Measurements from ENCODE around the gene CTRB1. TPM values are rescaled to one million over a fixed set of nuclear protein-coding genes. Genes with fewer than 3 reads are reported as not detected.

The CTRB1 gene
- total RNA-seq, 4 donors from 2014 or later, result not detected

DNA sequence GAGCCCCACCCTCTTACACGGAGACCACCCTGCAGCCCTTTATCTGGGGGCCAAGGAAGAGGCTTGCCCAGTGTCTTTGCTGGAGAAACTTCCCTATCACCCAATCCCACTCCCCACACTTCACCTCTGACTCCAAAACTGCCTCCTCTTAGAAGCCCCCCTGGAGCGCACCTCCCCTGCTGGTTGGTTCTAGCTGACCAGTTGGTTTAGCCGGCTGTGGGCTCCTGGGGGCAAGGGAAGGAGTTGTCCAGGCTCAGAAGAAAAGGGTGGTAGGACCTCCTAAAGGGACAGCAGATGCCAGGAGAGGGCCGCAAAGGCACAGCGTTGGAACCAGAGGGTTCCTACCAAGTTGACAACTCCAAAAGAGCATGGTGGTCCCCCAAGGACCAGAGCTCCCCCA lies 30.7 kb downstream of the CTRB1 start:
- Histone ChIP-seq H3K4me1 (peaks cover 16 to 97% (median 84%) of the 10 kb centered on the region in 3 donors), H3K27me3 (no peaks in the 10 kb centered on the region), H3K36me3 (no peaks in the 10 kb centered on the region), H3K27ac (peak overlapping the region in 3 of 4 donors; percentile 92 to 97 (median 95)), H3K4me3 (peak overlapping the region in 1 of 2 donors; percentile 90), H3K9me3 (no peaks in the 10 kb centered on the region)
- TF ChIP-seq POLR2AphosphoS5 (IDR thresholded peaks at IDR 0.05), result no peak
- TF ChIP-seq, protein P1, sequence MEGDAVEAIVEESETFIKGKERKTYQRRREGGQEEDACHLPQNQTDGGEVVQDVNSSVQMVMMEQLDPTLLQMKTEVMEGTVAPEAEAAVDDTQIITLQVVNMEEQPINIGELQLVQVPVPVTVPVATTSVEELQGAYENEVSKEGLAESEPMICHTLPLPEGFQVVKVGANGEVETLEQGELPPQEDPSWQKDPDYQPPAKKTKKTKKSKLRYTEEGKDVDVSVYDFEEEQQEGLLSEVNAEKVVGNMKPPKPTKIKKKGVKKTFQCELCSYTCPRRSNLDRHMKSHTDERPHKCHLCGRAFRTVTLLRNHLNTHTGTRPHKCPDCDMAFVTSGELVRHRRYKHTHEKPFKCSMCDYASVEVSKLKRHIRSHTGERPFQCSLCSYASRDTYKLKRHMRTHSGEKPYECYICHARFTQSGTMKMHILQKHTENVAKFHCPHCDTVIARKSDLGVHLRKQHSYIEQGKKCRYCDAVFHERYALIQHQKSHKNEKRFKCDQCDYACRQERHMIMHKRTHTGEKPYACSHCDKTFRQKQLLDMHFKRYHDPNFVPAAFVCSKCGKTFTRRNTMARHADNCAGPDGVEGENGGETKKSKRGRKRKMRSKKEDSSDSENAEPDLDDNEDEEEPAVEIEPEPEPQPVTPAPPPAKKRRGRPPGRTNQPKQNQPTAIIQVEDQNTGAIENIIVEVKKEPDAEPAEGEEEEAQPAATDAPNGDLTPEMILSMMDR (IDR thresholded peaks at IDR 0.05), result no peak
- no peak for TF ChIP-seq EP300 (IDR thresholded peaks at IDR 0.05)
- TF ChIP-seq POLR2A (IDR thresholded peaks at IDR 0.05), result no peak
- WGBS, 2 donors (ENCODE audit: low coverage in 1 of 2), result 61% methylated on average over 4 of the region's 5 CpGs; no CpG with 5 or more reads in 1 of the 2 donors
- no peak for ATAC-seq

DNA sequence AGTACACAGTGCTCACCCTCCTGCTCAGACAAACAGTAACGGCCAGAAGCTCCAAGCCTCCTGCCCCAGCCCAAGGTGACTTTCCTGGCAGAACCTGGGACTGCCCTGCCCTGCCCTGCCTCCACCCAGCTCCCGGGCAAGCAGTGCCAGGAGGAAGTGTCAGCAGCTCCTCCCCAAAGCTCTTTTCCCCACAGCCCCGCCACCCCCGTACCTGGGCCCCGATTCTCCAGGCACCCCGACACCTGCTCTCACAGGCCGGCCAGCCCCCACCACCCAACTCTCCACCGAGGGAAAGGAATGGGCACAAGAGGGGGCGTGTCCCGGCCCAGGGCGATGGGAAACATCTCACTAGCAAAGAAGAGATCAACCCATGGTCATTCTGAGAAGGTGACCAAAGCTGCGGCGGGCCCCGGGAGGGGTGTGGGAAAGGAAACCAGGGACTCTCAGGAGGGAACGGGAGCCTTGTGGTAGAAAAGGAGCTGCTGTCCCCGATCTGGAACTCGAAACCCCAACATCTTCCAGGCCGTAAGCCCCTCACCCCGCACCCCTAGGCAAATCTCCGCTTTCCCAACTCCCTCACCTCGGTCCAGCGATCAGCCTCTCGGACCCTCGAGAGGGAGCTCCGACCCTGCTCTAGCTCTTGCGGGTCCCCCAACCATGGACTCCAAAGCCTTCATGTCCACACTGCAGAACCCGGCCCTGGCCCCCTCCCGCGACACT lies 31.5 kb downstream of the CTRB1 start:
- H3K36me3 ChIP-seq, result no peaks in the 10 kb centered on the region
- peaks cover 10 to 97% (median 84%) of the 10 kb centered on the region in 3 donors for H3K4me1 ChIP-seq
- TF ChIP-seq, protein P1 (IDR thresholded peaks at IDR 0.05), result no peak
- TF ChIP-seq POLR2A (IDR thresholded peaks at IDR 0.05) (no peak), EP300 (IDR thresholded peaks at IDR 0.05) (no peak), POLR2AphosphoS5 (IDR thresholded peaks at IDR 0.05) (no peak)
- ATAC-seq, result no peak
- H3K27ac ChIP-seq, result peak overlapping the region; percentile 70 to 97 (median 94)
- no peaks in the 10 kb centered on the region for H3K9me3 ChIP-seq
- peak overlapping the region; percentile 63 to 90 for H3K4me3 ChIP-seq
- WGBS, 2 donors (ENCODE audit: low coverage in 1 of 2), result 0 to 1% methylated on average over 2 to 11 of the region's 29 CpGs
- no peaks in the 10 kb centered on the region for H3K27me3 ChIP-seq

DNA sequence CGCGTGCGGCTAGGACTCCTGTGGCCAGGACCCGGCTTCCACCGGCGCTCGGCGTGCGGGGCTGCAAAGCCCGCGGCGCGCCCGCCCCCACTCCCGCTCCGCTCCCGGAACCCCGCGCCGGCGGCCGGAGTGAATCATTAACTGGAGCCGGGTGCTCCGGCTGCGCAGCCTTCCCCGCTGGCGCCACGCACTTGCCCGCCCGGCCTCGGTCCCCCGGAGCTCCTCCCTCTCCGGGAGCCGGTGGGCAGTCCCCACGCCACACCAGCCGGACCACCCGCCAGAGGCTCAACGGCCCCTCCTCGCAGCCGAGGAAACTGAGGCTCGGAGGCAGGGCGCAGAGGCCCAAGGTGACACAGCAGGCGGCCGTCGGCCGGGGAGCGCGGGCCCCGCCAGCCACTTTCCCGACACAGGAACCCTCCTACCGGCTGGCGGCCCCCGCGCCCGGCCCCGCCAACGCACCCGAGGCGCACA lies 32.1 kb downstream of the CTRB1 start:
- no peak for TF ChIP-seq POLR2A (IDR thresholded peaks at IDR 0.05)
- peak; percentile 20 for TF ChIP-seq POLR2AphosphoS5 (IDR thresholded peaks at IDR 0.05)
- WGBS, 2 donors (ENCODE audit: low coverage in 1 of 2), result no CpG with 5 or more reads among the region's 59 CpGs
- peak; percentile 21 for ATAC-seq
- peaks cover 9 to 97% (median 84%) of the 10 kb centered on the region in 3 donors for H3K4me1 ChIP-seq
- peak overlapping the region; percentile 63 to 90 for H3K4me3 ChIP-seq
- H3K9me3 ChIP-seq, result no peaks in the 10 kb centered on the region
- no peaks in the 10 kb centered on the region for H3K27me3 ChIP-seq
- no peaks in the 10 kb centered on the region for H3K36me3 ChIP-seq
- peak overlapping the region; percentile 70 to 97 (median 94) for H3K27ac ChIP-seq

DNA sequence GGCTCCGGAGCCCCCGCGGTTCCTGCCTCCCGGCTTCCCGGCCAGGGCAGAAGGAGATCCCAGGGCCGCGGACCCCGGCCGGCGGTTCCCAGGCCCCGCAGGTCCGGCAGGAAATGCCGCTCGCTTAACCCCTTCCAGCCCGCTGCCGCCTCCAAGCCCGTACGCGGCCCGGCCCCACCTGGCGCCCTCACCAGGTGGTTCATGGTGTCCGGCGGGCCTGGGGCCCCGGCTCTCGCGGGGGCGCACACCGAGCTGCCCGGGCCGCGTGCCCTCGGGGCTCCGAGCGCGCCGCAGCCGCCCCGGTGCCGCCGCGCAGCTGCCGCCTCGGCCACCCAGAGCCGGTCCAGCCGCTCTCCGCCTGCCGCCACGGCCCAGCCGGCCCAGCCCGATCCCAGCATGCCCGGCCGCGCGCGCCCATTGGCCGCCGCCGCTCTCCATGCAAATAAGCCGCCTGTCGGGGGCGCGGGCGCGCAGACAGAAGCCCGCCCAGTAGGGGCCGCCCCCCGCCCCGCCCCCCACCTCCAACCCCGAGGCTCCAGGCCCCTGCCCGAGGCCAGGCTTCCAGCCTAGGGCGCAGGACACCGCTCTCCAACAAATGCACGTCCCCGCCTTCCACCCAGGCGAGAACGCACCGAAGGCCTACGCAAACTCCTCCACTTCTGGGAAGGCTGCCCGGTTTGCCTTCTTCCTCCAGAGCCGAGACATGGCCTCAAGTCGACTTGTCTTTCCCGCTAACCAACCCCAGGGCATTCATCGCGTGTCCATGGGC lies 32.7 kb downstream of the CTRB1 start, which contains the start of gene BCAR1:
Gene BCAR1 (minus strand): TSS at position 345 of the 769 bp plus-strand sequence. CDS start 142 bp downstream, at position 203.
- Histone ChIP-seq H3K4me1 (peaks cover 4 to 97% (median 84%) of the 10 kb centered on the region in 3 donors), H3K36me3 (no peaks in the 10 kb centered on the region), H3K4me3 (peak within 1 kb of the TSS; percentile 63 to 90), H3K27me3 (no peaks in the 10 kb centered on the region), H3K27ac (peak within 1 kb of the TSS; percentile 70 to 97 (median 94)), H3K9me3 (no peaks in the 10 kb centered on the region)
- TF ChIP-seq, protein P1 (IDR thresholded peaks at IDR 0.05), result peak in 3 of 4 experiments; percentile 22 to 36 (median 25)
- TF ChIP-seq POLR2A (IDR thresholded peaks at IDR 0.05), result peak; percentile 17 to 74
- no peak for TF ChIP-seq EP300 (IDR thresholded peaks at IDR 0.05)
- TF ChIP-seq POLR2AphosphoS5 (IDR thresholded peaks at IDR 0.05), result peak; percentile 38
- ATAC-seq, result peak; percentile 92
- no CpG with 5 or more reads among the region's 84 CpGs for WGBS, 2 donors (ENCODE audit: low coverage in 1 of 2)

Measured in gastroesophageal sphincter (tissue), 4 donors.